OCI-LY7 (cell line): Measurements from ENCODE around the gene PSMG2.

Experiments
- CTCF ChIP-seq: fragments of 200-600 bp; sonication (generic); conservative IDR thresholded peaks from 2 replicates; pipeline ENCODE4 v1.5.1; 2014; ENCODE audit warnings: mild to moderate bottlenecking, antibody characterized with exemption, low read length, moderate library complexity, mixed read lengths
- EZH2phosphoT487 ChIP-seq: fragments of 200-600 bp; sonication (generic); IDR thresholded peaks from 2 replicates; pipeline ENCODE4 v1.6.1; 2018; ENCODE audit warnings: low read depth, borderline replicate concordance, mild to moderate bottlenecking, mixed run types, antibody characterized with exemption, low read length, moderate library complexity, mixed read lengths

- TF ChIP-seq CTCF (no peak), EZH2phosphoT487 (no peak)
These were observed 44.9 kb downstream of the PSMG2 start for GRCh38 chr18:12747530-12748315.
